PFSK-1 (cell line): ENCODE results near the gene ZFYVE9.

ENCODE experiments used
- POLR2AphosphoS5 ChIP-seq: IDR thresholded peaks from 2 replicates; pipeline ENCODE4 v1.6.1; 2012; ENCODE audit warnings: low read depth, mild to moderate bottlenecking, control low read depth, low read length, moderate library complexity
- SIN3A ChIP-seq: IDR thresholded peaks from 2 replicates; pipeline ENCODE4 v1.6.1; 2012; ENCODE audit warnings: mild to moderate bottlenecking, low read length, moderate library complexity, borderline replicate concordance; ENCODE audit not compliant: insufficient read depth
- TF ChIP-seq, protein P1 (sequence below), 2 experiments: IDR thresholded peaks; 2 replicates each; pipeline versions ENCODE4 v1.6.1 to v1.8.0; 2011 to 2012; ENCODE audit warnings: low read depth in 2 of 2, low read length in 2 of 2, control low read depth in 1 of 2, inconsistent platforms in 1 of 2, mild to moderate bottlenecking in 1 of 2, moderate library complexity in 1 of 2; ENCODE audit not compliant: insufficient read depth in 1 of 2

DNA sequence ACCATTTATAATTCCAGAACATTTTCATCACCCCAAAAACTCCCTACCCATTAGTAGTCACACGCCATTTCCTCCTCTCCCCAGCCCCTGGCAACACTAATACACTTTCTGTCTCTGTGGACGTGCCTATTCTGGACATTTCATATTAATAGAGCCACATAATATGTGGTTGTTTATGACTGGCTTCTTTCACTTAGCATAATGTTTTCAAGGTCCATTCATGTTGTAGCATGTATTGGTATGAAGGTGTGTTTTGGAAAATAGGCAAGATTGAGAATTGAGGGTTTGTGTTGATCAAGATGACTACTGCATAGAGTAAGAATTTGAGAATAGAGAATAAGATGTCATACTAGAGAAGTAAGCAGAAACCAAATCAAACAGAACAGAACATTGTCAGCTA, 67.5 kb downstream of the ZFYVE9 start:
- TF ChIP-seq SIN3A = no peak
- TF ChIP-seq, protein P1, sequence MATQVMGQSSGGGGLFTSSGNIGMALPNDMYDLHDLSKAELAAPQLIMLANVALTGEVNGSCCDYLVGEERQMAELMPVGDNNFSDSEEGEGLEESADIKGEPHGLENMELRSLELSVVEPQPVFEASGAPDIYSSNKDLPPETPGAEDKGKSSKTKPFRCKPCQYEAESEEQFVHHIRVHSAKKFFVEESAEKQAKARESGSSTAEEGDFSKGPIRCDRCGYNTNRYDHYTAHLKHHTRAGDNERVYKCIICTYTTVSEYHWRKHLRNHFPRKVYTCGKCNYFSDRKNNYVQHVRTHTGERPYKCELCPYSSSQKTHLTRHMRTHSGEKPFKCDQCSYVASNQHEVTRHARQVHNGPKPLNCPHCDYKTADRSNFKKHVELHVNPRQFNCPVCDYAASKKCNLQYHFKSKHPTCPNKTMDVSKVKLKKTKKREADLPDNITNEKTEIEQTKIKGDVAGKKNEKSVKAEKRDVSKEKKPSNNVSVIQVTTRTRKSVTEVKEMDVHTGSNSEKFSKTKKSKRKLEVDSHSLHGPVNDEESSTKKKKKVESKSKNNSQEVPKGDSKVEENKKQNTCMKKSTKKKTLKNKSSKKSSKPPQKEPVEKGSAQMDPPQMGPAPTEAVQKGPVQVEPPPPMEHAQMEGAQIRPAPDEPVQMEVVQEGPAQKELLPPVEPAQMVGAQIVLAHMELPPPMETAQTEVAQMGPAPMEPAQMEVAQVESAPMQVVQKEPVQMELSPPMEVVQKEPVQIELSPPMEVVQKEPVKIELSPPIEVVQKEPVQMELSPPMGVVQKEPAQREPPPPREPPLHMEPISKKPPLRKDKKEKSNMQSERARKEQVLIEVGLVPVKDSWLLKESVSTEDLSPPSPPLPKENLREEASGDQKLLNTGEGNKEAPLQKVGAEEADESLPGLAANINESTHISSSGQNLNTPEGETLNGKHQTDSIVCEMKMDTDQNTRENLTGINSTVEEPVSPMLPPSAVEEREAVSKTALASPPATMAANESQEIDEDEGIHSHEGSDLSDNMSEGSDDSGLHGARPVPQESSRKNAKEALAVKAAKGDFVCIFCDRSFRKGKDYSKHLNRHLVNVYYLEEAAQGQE (IDR thresholded peaks at IDR 0.05; ENCODE audit: insufficient read depth in 1 of 2, low read depth in 2 of 2, low read length in 2 of 2) = no peak
- TF ChIP-seq POLR2AphosphoS5 = no peak
